Measurements from ENCODE around the gene RPS21. TPM values are rescaled to one million over a fixed set of nuclear protein-coding genes. Genes with fewer than 3 reads are reported as not detected.

Gene RPS21
- total and polyA plus RNA-seq, 2 of the 4 experiments (the other 2 are of a cell fraction): 2,710 to 4,298 TPM

- no peaks in the 10 kb centered on the region for H3K27me3 ChIP-seq (ENCODE audit: control insufficient read depth, insufficient read depth, low read length)
- H2BK15ac ChIP-seq (ENCODE audit: low read depth, low read length): no peak overlapping the region
- H3K18ac ChIP-seq (ENCODE audit: low read depth, low read length): peak overlapping the region; percentile 54
- peak overlapping the region; percentile 80; the same call in 1 of the 2 replicates for H2BK120ac ChIP-seq (ENCODE audit: low read depth, low read length)
- H4K20me1 ChIP-seq (ENCODE audit: insufficient read depth, low read length): peaks cover 22% of the 10 kb centered on the region
- intact Hi-C loops (cut with micrococcal nuclease) (no loop called here), in situ Hi-C loops (cut with MboI; ENCODE audit: low sequenced_read_pairs) (no loop called here), dilution Hi-C loops (cut with HindIII; ENCODE audit: low sequenced_read_pairs, unreplicated experiment) (no loop called here)
- no peak overlapping the region for H3K56ac ChIP-seq (ENCODE audit: extremely low read depth, insufficient read depth, low read length)
- H3K36me3 ChIP-seq (ENCODE audit: control insufficient read depth, insufficient read depth, low read length): no peaks in the 10 kb centered on the region
- H2AFZ ChIP-seq (replicated peaks; ENCODE audit: low read length, poor library complexity): peak overlapping the region; percentile 76
- peaks cover 8% of the 10 kb centered on the region; the same call in 1 of the 2 replicates for H3K9me1 ChIP-seq (ENCODE audit: insufficient read depth, low read length)
- no peak overlapping the region for H3K4me3 ChIP-seq (ENCODE audit: insufficient read depth, low read depth, low read length)
- 0 out of 2 replicates have a peak overlapping the region, but pooled peaks have one; percentile 38 for H3K27ac ChIP-seq (ENCODE audit: insufficient read depth, low read length)
- H3K9ac ChIP-seq (ENCODE audit: low read depth, low read length): no peak overlapping the region
- H2AK5ac ChIP-seq (ENCODE audit: low read depth, low read length): peak overlapping the region; percentile 32
- H3K23ac ChIP-seq (ENCODE audit: low read depth, low read length): no peak overlapping the region
- peak; percentile 60 for ATAC-seq (ENCODE audit: low read depth)
- no peaks in the 10 kb centered on the region for H3K79me1 ChIP-seq (ENCODE audit: low read depth in 1 of 2, low read length in 2 of 2)
- H3K4me1 ChIP-seq (ENCODE audit: control insufficient read depth, insufficient read depth, low read length): peaks cover 36% of the 10 kb centered on the region
- no peak overlapping the region for H2BK5ac ChIP-seq (ENCODE audit: low read depth, low read length, poor library complexity, severe bottlenecking)
- no peak overlapping the region for H3K14ac ChIP-seq (replicated peaks; ENCODE audit: low read depth, low read length)
- H3K4me2 ChIP-seq (ENCODE audit: low read depth, low read length): peak overlapping the region; percentile 58
- WGBS, 2 experiments (ENCODE audit: extremely low coverage in 2 of 2, insufficient read length in 1 of 2): 14% methylated on average over 7 of the region's 28 CpGs; no CpG with 5 or more reads in 1 of the 2 experiments
- H4K91ac ChIP-seq (ENCODE audit: insufficient read depth, low read depth, low read length): peak overlapping the region; percentile 41; the same call in 1 of the 2 replicates
- peak overlapping the region; percentile 72 for H3K4ac ChIP-seq (ENCODE audit: low read depth, low read length)
- TF ChIP-seq CTCF (conservative IDR thresholded peaks at IDR 0.05; ENCODE audit: low read depth, low read length) (peak; percentile 43), FOS (IDR thresholded peaks at IDR 0.05; ENCODE audit: low read depth, low read length) (0 out of 2 replicates have a peak, but pooled peaks have one; percentile 13), ELK1 (IDR thresholded peaks at IDR 0.05; ENCODE audit: borderline replicate concordance, low read depth, low read length) (no peak), RAD21 (IDR thresholded peaks at IDR 0.05; ENCODE audit: low read length) (no peak), MAZ (IDR thresholded peaks at IDR 0.05; ENCODE audit: borderline replicate concordance, low read depth, low read length) (peak; percentile 17; the same call in 1 of the 2 replicates), RFX5 (IDR thresholded peaks at IDR 0.05; ENCODE audit: low read depth, low read length) (no peak), CEBPB (IDR thresholded peaks at IDR 0.05; ENCODE audit: low read depth, low read length) (no peak), POLR2A (IDR thresholded peaks at IDR 0.05; ENCODE audit: low read depth, low read length) (no peak), MXI1 (IDR thresholded peaks at IDR 0.05; ENCODE audit: borderline replicate concordance, low read depth, low read length) (no peak), MAFK (IDR thresholded peaks at IDR 0.05; ENCODE audit: low read depth, low read length) (peak; percentile 48; the same call in 1 of the 2 replicates)
- H3K9me3 ChIP-seq (ENCODE audit: control insufficient read depth, insufficient read depth, low read length): no peaks in the 10 kb centered on the region
- ChIA-PET CTCF (interaction anchor here (0.7 to 2.2 kb wide), 5 partner anchors 11 to 67 kb away, joined by 3 to 8 read pairs (median 4); partner anchors contain the start of gene ADRM1), POLR2A (ENCODE audit: unreplicated experiment) (interaction anchor here (0.5 to 0.6 kb wide), 2 partner anchors 203 to 584 kb away, joined by 3 to 7 read pairs; no protein-coding TSS in a partner anchor)
- H2BK20ac ChIP-seq (ENCODE audit: low read depth, low read length): peak overlapping the region; percentile 47; the same call in 1 of the 2 replicates
- no TSS peak for BruUV-seq (replicated peaks)
- H4K8ac ChIP-seq (ENCODE audit: low read depth in 2 of 2, low read length in 2 of 2): peak overlapping the region in 1 of 2 experiments; percentile 22; a peak in 1 of 4 replicates
- peak; percentile 50 for DNase-seq
- H4K5ac ChIP-seq (ENCODE audit: low read depth, low read length): peak overlapping the region; percentile 69
- peak overlapping the region; percentile 56 for H2AK9ac ChIP-seq (replicated peaks; ENCODE audit: low read depth, low read length, poor library complexity)
Measured at GRCh38 chr20:62368976-62369814, 17.7 kb upstream of the RPS21 start.

Measured in IMR-90 (cell line).